AG04450 (cell line): Measurements from ENCODE around the gene KATNAL2. TPM values are rescaled to one million over a fixed set of nuclear protein-coding genes. Genes with fewer than 3 reads are reported as not detected.
A peak's percentile ranks its signal among the peaks of the same experiment; 100 is the strongest.

Experiments used
- CTCF ChIA-PET: fragments of 300-600, 350-600 bp; formaldehyde crosslinking; extraction: SDS; loops from one replicate; lab custom pipeline; 2022; ENCODE audit warnings: antibody characterized with exemption, inconsistent platforms; lab: Charles Lee
- POLR2A ChIA-PET: fragments of 350-600 bp; formaldehyde crosslinking; extraction: SDS; loops from one replicate; lab custom pipeline; 2021; ENCODE audit warnings: antibody characterized with exemption, inconsistent platforms; lab: Yijun Ruan, JAX
- DNase-seq: peaks from one replicate; pipeline ENCODE4 v3.0.0-alpha.2; 2011; ENCODE audit warnings: low read depth, low spot score
- H3K27ac ChIP-seq: one replicate; pipeline ENCODE4 v1.5.1; 2012; ENCODE audit warnings: low read depth, low read length, control low read depth
- H3K27me3 ChIP-seq: one replicate; pipeline ENCODE4 v1.6.0; 2012; ENCODE audit warnings: low read length; ENCODE audit not compliant: control insufficient read depth, insufficient read depth
- H3K4me3 ChIP-seq: 2 replicates; pipeline ENCODE4 v1.5.1; 2011; ENCODE audit warnings: mild to moderate bottlenecking, low read depth, low read length, control low read depth
- H3K9me3 ChIP-seq: 2 replicates; pipeline ENCODE4 v1.5.1; 2012; ENCODE audit warnings: low read length; ENCODE audit not compliant: control insufficient read depth, insufficient read depth
- polyA plus RNA-seq: library from polyadenylated mRNA; depleted of rRNA; stranded (reverse); fragments of >200 nt; gene quantifications from 2 replicates; pipeline ENCODE4 v1.2.3, GENCODE V29; 2011
- TF ChIP-seq, protein P1 (sequence below): IDR thresholded peaks from 2 replicates; pipeline ENCODE4 v1.5.1; 2011; ENCODE audit warnings: low read depth, low read length, control low read depth, inconsistent platforms

Gene KATNAL2
- polyA plus RNA-seq, 1 experiment = 1.9 TPM

GRCh38 chr18:47040982-47041381 is 123.6 kb downstream of the KATNAL2 start:
- TF ChIP-seq, protein P1, sequence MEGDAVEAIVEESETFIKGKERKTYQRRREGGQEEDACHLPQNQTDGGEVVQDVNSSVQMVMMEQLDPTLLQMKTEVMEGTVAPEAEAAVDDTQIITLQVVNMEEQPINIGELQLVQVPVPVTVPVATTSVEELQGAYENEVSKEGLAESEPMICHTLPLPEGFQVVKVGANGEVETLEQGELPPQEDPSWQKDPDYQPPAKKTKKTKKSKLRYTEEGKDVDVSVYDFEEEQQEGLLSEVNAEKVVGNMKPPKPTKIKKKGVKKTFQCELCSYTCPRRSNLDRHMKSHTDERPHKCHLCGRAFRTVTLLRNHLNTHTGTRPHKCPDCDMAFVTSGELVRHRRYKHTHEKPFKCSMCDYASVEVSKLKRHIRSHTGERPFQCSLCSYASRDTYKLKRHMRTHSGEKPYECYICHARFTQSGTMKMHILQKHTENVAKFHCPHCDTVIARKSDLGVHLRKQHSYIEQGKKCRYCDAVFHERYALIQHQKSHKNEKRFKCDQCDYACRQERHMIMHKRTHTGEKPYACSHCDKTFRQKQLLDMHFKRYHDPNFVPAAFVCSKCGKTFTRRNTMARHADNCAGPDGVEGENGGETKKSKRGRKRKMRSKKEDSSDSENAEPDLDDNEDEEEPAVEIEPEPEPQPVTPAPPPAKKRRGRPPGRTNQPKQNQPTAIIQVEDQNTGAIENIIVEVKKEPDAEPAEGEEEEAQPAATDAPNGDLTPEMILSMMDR = no peak
- Histone ChIP-seq H3K4me3 (no peak overlapping the region), H3K27ac (no peak overlapping the region), H3K27me3 (no peaks in the 10 kb centered on the region), H3K9me3 (no peaks in the 10 kb centered on the region)
- ChIA-PET POLR2A (no interaction called here), CTCF (no interaction called here)
- no peak for DNase-seq

DNA sequence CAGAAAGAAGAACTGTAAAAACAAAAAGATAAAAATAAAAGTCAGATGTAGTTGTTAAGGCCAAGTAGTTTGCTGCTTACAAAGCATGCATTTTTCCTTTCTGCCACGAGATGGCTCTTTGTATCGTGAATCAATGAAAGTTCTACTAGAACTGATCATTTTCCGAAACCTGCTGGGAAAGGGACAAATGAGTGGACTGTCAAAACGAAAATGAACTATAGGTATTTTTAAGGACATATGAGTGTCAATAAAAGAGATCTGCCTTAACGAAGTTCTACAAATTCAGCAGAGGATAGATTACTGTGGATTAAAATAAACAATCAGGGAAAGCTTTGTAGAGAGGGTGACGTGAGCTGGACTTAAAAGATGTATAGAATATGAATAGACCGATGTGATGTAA is 133.1 kb downstream of the KATNAL2 start:
- TF ChIP-seq, protein P1 = peak; percentile 78
- ChIA-PET CTCF (interaction anchor here (1.0 to 3.3 kb wide), 6 partner anchors 12 to 698 kb away, joined by 3 to 23 read pairs (median 4); no protein-coding TSS in a partner anchor), POLR2A (no interaction called here)
- no peak overlapping the region for H3K4me3 ChIP-seq
- peaks cover 2% of the 10 kb centered on the region for H3K27me3 ChIP-seq
- DNase-seq = peak; percentile 8
- no peak overlapping the region for H3K27ac ChIP-seq
- no peaks in the 10 kb centered on the region for H3K9me3 ChIP-seq

DNA sequence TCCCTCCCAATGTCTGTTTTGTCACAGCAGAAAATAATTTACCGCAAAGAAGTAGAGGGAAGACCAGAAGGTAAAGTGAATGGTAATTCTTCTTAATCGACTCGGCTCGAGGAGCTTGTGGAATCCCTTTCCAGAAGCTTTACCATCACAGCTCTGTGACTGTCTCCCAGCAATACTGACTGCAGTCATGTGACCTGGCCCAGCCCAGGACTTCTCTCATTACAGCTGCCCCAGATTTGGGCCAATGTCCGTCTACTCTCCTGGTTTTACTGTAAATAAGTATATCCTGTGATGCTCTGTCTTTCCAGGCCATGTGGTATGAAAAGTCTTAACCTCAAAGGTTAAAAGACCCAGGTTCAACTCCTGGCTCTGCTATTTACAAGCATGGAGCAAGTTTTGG is 137.0 kb downstream of the KATNAL2 start:
- no peak for DNase-seq
- ChIA-PET CTCF (interaction anchor here (1.9 to 2.5 kb wide), 2 partner anchors 151 to 695 kb away, joined by 9 read pairs; no protein-coding TSS in a partner anchor), POLR2A (no interaction called here)
- Histone ChIP-seq H3K4me3 (no peak overlapping the region), H3K27ac (no peak overlapping the region), H3K27me3 (peaks cover 2% of the 10 kb centered on the region), H3K9me3 (no peaks in the 10 kb centered on the region)
- TF ChIP-seq, protein P1 = no peak

- POLR2A ChIA-PET = no interaction called here
- H3K4me3 ChIP-seq = no peak overlapping the region
Measured at GRCh38 chr18:47062471-47062870, 145.1 kb downstream of the KATNAL2 start.

GRCh38 chr18:47063096-47063495 is 145.7 kb downstream of the KATNAL2 start:
- TF ChIP-seq, protein P1 = no peak
- DNase-seq = no peak
- ChIA-PET CTCF (no interaction called here), POLR2A (no interaction called here)
- Histone ChIP-seq H3K9me3 (no peaks in the 10 kb centered on the region), H3K27ac (no peak overlapping the region), H3K4me3 (no peak overlapping the region), H3K27me3 (no peaks in the 10 kb centered on the region)

More at GRCh38 chr18:47062471-47062870, 145.1 kb downstream of the KATNAL2 start:
- TF ChIP-seq, protein P1 = no peak
- CTCF ChIA-PET = no interaction called here
- no peaks in the 10 kb centered on the region for H3K27me3 ChIP-seq
- no peak overlapping the region for H3K27ac ChIP-seq
- H3K9me3 ChIP-seq = no peaks in the 10 kb centered on the region
- DNase-seq = no peak
